ENCODE measurements around the gene EPHX1. TPM values are rescaled to one million over a fixed set of nuclear protein-coding genes. Genes with fewer than 3 reads are reported as not detected.

The EPHX1 gene
- total and polyA plus RNA-seq, 2 donors (not counting 1 experiment from before 2014, with no cell fraction given): 0.75 to 4.2 TPM

GRCh38 chr1:225848030-225848955, 38.4 kb downstream of the EPHX1 start:
- Mint-ChIP-seq H3K4me3 (peak overlapping the region; percentile 85), H3K27me3 (no peaks in the 10 kb centered on the region), H3K9me3 (ENCODE audit: insufficient read depth) (no peaks in the 10 kb centered on the region), H3K27ac (peak overlapping the region; percentile 98), H3K4me1 (peaks cover 65% of the 10 kb centered on the region)
- ATAC-seq (ENCODE audit: low read depth) (peak; percentile 86), DNase-seq (peak; percentile 85)
- peak overlapping the region in 3 of 5 experiments; percentile 1 to 15 (median 15) for H3K4me3 ChIP-seq (ENCODE audit: control extremely low read depth in 1 of 5, extremely low read depth in 1 of 5, insufficient read depth in 1 of 5, low read depth in 2 of 5, low read length in 4 of 5)
- ChIA-PET CTCF (interaction anchor here (0.9 to 2.1 kb wide), 5 partner anchors 9 to 380 kb away, joined by 3 to 9 read pairs (median 5); partner anchors contain the start of genes SRP9 and TMEM63A), POLR2A (interaction anchor here (0.7 to 2.4 kb wide), 3 partner anchors 34 to 162 kb away, joined by 3 to 9 read pairs (median 3); partner anchors contain the start of gene TMEM63A)
- H3K27me3 ChIP-seq (replicated peaks in 1 of 4; ENCODE audit: control extremely low read depth in 1 of 4, control insufficient read depth in 3 of 4, insufficient read depth in 4 of 4, low read length in 3 of 4): no peaks in the 10 kb centered on the region
- peak overlapping the region; percentile 68 to 87 for H3K27ac ChIP-seq (ENCODE audit: low read length in 2 of 2)
- WGBS (ENCODE audit: insufficient coverage): 20% methylated on average over 8 of the region's 16 CpGs
- H3K9me3 ChIP-seq (ENCODE audit: control extremely low read depth in 1 of 3, control insufficient read depth in 2 of 3, insufficient read depth in 1 of 3, low read length in 2 of 3): peaks cover 0 to 7% (median 0%) of the 10 kb centered on the region in 3 donors
- H3K36me3 ChIP-seq (replicated peaks in 1 of 2; ENCODE audit: control extremely low read depth in 1 of 2, control insufficient read depth in 1 of 2, extremely low read depth in 1 of 2, insufficient read depth in 2 of 2, low read length in 1 of 2): peaks cover 2 to 38% of the 10 kb centered on the region in 2 experiments
- H4K20me1 ChIP-seq (ENCODE audit: control insufficient read depth, insufficient read depth, low read length, poor library complexity, severe bottlenecking): peaks cover 6% of the 10 kb centered on the region
- peak overlapping the region; percentile 19 for H3K9ac ChIP-seq (ENCODE audit: low read length)
- intact Hi-C loops (cut with micrococcal nuclease): loop anchor here (1.0 to 5.0 kb wide), 7 partner anchors 35 to 421 kb away; partner anchors contain the start of genes LBR, PYCR2, SRP9 and TMEM63A
- no peaks in the 10 kb centered on the region for H3K79me2 ChIP-seq (ENCODE audit: control insufficient read depth, insufficient read depth, low read length)
- TF ChIP-seq CTCF (IDR thresholded peaks at IDR 0.05) (no peak), EZH2 (IDR thresholded peaks at IDR 0.05; ENCODE audit: borderline replicate concordance, insufficient read depth, low read depth, low read length, poor library complexity, severe bottlenecking) (no peak)
- H2AFZ ChIP-seq (ENCODE audit: insufficient read depth, low read depth, low read length, poor library complexity, severe bottlenecking): peak overlapping the region; percentile 29
- peaks cover 56 to 72% of the 10 kb centered on the region in 2 donors for H3K4me1 ChIP-seq (ENCODE audit: control insufficient read depth in 2 of 2, insufficient read depth in 2 of 2, low read length in 2 of 2)
- peak overlapping the region; percentile 72 for H3K4me2 ChIP-seq (replicated peaks; ENCODE audit: low read depth, low read length, poor library complexity, severe bottlenecking)
